Placental pericyte (primary cell): Measurements from ENCODE around the gene PRSS3. TPM values are rescaled to one million over a fixed set of nuclear protein-coding genes. Genes with fewer than 3 reads are reported as not detected.

Experiments
- small RNA-seq: library from RNA; depleted of rRNA; stranded (forward); fragments of <200 nt; gene quantifications from one replicate; pipeline ENCODE3, GENCODE V24; 2012; ENCODE audit warnings: low replicate concordance
- total RNA-seq: library from RNA; depleted of rRNA; stranded (reverse); fragments of >200 nt; gene quantifications from 2 replicates; pipeline ENCODE4 v1.2.3, GENCODE V29; 2012

Gene PRSS3
- total RNA-seq: 1.3 and 8.0 TPM in 2 replicates

DNA sequence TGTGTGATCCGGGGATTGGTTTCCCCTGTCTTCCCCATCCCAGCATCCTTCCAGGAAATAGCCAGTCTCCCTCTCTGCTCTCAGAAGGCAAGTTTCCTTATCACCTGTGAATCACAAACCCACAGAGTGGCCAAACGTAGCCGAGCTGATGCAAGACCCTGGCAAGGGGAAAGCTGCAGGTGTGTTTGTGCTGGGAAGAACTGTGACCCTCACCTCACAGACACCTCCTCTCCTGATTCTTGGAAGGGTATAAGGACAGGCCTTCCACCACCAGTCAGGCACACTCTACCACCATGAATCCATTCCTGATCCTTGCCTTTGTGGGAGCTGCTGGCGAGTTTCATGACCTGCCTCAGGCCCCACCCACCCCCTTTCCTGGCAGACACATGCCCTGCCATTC is at the start of gene PRSS3:
Gene PRSS3, plus strand, starts transcription at position 281 of the 400 bp plus-strand sequence. Its CDS starts 13 bp downstream, at position 294.

DNA sequence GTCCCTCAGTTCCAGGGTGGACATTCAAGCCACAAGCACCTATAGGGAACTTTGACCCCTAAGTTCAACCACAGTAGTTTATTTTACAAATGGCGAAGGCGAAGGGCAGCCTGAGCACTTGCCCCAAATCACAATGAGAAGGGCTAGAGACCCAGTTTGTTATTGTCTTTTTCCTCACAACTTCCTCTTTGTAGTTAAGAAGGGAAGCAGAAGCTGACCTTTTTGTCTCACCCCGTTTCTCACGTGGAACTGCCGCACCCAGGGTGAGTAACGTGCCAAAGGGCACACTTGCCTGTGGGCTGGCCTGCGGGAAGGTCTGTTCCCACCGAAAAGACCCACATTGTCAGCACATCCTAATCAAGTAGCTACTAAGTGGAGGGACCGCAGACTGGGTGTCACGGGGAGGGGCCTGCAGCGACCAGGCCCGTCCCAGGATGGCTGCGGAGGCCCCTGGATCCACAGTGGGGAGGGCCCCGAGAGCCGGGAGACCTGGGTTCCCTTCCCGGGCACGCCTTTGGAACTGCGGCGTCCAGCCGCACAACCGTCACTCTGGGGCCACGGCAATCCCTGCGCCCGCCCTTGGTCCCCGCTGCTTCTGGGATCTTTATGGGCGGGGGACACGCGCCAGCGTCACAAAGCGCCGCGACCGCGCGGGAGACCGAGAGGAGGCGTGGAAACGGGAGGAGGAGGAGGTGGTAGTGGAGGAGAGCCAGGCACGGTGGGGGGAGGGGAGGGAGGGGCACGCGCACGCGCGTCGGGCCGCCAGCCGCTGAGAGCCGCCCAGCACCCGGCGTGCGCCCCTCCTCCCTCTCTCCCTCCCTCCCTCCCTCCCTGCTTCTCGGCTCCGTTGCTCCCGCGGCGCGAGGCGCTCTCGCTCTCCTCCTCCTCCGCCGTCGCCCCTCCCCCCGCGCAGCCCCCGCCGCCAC is 21.2 kb downstream of the PRSS3 start, which contains the start of gene UBE2R2:
Gene UBE2R2, plus strand, starts transcription at position 834 of the 926 bp plus-strand sequence. CDS start 598 bp downstream, outside the sequence.

Small RNA genes lying within 50 kb of the gene (small RNA-seq; reads per million reads assigned to genes)
- not detected for gene RF00019

Other genes with a start within 250 kb of the PRSS3 start
- gene UBE2R2, start 21.6 kb downstream of the PRSS3 start, total RNA-seq: 22.3 and 27.4 TPM in 2 replicates